Heart right ventricle (tissue), 16 donors: Measurements from ENCODE around the gene LYRM9. TPM values are rescaled to one million over a fixed set of nuclear protein-coding genes. Genes with fewer than 3 reads are reported as not detected.
"Not testable (repeated sequence)": the region's sequence is repeated elsewhere in the genome, so short reads cannot be mapped to it uniquely, and the experiment has no call there.

Experiments used
- ATAC-seq, 8 donors: fragments of 200-7000 bp; cut with Tn5 transposase; one replicate each; pipeline ENCODE4 v1.9.1; 2020; ENCODE audit warnings: mild to moderate bottlenecking in 8 of 8, moderate library complexity in 8 of 8, moderate number of reproducible peaks in 1 of 8
- DNase-seq, 2 donors: peaks; one replicate each; pipeline ENCODE4 v3.0.0-alpha.2; 2020
- H3K27ac ChIP-seq, 10 donors: fragments of 200-600 bp; sonication (generic) in 2 of 10; one replicate each; pipeline versions ENCODE4 v1.5.0 to v1.8.0; 2020 to 2022; ENCODE audit warnings: mild to moderate bottlenecking in 3 of 10
- H3K27me3 ChIP-seq, 7 donors: fragments of 200-600 bp; one replicate each; pipeline ENCODE4 v1.8.0; 2021 to 2022; ENCODE audit warnings: mild to moderate bottlenecking in 2 of 7
- H3K36me3 ChIP-seq, 9 donors: fragments of 200-600 bp; sonication (generic) in 1 of 9; one replicate each; pipeline versions ENCODE4 v1.5.0 to v1.8.0; 2020 to 2022; ENCODE audit warnings: mild to moderate bottlenecking in 2 of 9
- H3K4me1 ChIP-seq, 9 donors: fragments of 200-600 bp; sonication (generic) in 1 of 9; one replicate each; pipeline versions ENCODE4 v1.5.0 to v1.8.0; 2020 to 2022; ENCODE audit warnings: mild to moderate bottlenecking in 4 of 9
- H3K4me3 ChIP-seq, 10 donors: fragments of 200-600 bp; sonication (generic) in 2 of 10; one replicate each; pipeline versions ENCODE4 v1.5.0 to v1.8.0; 2020 to 2022; ENCODE audit warnings: mild to moderate bottlenecking in 7 of 10, moderate library complexity in 2 of 10
- H3K9me3 ChIP-seq, 11 donors: fragments of 200-600 bp in 10 of 11; sonication (generic) in 2 of 11; one replicate each; pipeline versions ENCODE4 v1.5.0 to v1.8.0; 2013 to 2022; ENCODE audit warnings: mild to moderate bottlenecking in 2 of 11, control low read depth in 1 of 11, moderate library complexity in 1 of 11
- CTCF ChIP-seq, 9 donors: fragments of 200-600 bp; sonication (generic) in 2 of 9; IDR thresholded peaks; one replicate each; pipeline versions ENCODE4 v1.5.0 to v1.8.0; 2021 to 2022; ENCODE audit warnings: antibody characterized with exemption in 9 of 9, mild to moderate bottlenecking in 5 of 9, moderate library complexity in 1 of 9
- WGBS, 2 donors: extraction: QIAGEN DNeasy Blood & Tissue Kit; methylation state at CpG; one replicate each; pipeline ENCODE4 v1.1.7; 2013; ENCODE audit warnings: inconsistent platforms in 1 of 2; 5-methylcytosine and 5-hydroxymethylcytosine counted together
- intact Hi-C, 10 donors: fragments of 100-400 bp; cut with DNase I; formaldehyde crosslinking; loops; one replicate each; pipeline versions ENCODE4 v1.11.1 to v1.14.2; 2022
- polyA plus RNA-seq, 2 donors: library from polyadenylated mRNA; stranded (reverse); fragments of 200-250 nt; gene quantifications; one replicate each; pipeline ENCODE4 v1.2.3, GENCODE V29; 2013
- total RNA-seq, 10 donors: library from RNA; stranded (reverse); fragmentation: NEBNext Ultra II Directional in 3 of 10; extraction: Animal tissue kit (Norgen Biotek cat#: 25700) in 3 of 10; gene quantifications; one replicate each; pipeline versions ENCODE4 v1.2.1 to v1.2.4, GENCODE V29; 2021 to 2023
- donor health status: Arrhythmogenic right ventricular cardiomyopathy.
- donor health status: ischemic (EF 13 %, LVEDD 7.1; RV severe dilation, severe dysfunction).
- donor health status: healthy with polysubstance abuse.
- donor health status: DM: no; HTN: yes; CAD: no.
- donor health status: DM: no; HTN: no; CAD: no.
- donor health status: ischemic (EF 25% LVEDD 6.9; RV normal size, moderate dysfunction).
- donor health status: ischemic (EF 25% LVEDD 5.7; RV mildly dilated, moderate dysfunction).
- donor health status: healthy.
- donor health status: DM: yes; HTN: yes; CAD: no.
- donor health status: Ischemic cardiomyopathy.
- donor health status: ischemic (EF 35%, LVEDD 5.7; RV mildly dilated, moderate dysfunction).
- donor health status: nonischemic (EF 11% LVEDD 7.7; RV severe dilation, severe dysfunction).
- donor health status: DM: yes; HTN: yes; CAD: no.
- donor health status: PGD.
- donor health status: ischemic (EF 29% LVEDD 5.4; RV normal size, mild dysfunction).
- donor health status: nonischemic (EF 23%, LVEDD 6.1; RV moderate dilation, normal function).

Gene LYRM9
- total and polyA plus RNA-seq, 12 donors = 4.1 to 13.3 (median 9.4) TPM

- Histone ChIP-seq H3K4me1 (no peaks in the 10 kb centered on the region), H3K4me3 (no peak overlapping the region), H3K27me3 (no peaks in the 10 kb centered on the region), H3K36me3 (no peaks in the 10 kb centered on the region), H3K9me3 (no peaks in the 10 kb centered on the region), H3K27ac (no peak overlapping the region)
- no peak for TF ChIP-seq CTCF (IDR thresholded peaks at IDR 0.05)
- DNase-seq = no peak
- intact Hi-C loops = no loop called here
- no peak for ATAC-seq
- 91 to 92% methylated on average over 3 of the region's 3 CpGs for WGBS, 2 donors
These were observed 40.1 kb downstream of the LYRM9 start for GRCh38 chr17:27853091-27853490.

- no peak for ATAC-seq
- intact Hi-C loops = loop anchor here in 1 of 10 donors (2.0 kb wide), 1 partner anchor 19 kb away; no protein-coding TSS in a partner anchor
- Histone ChIP-seq H3K4me3 (no peak overlapping the region), H3K27me3 (no peaks in the 10 kb centered on the region), H3K9me3 (no peaks in the 10 kb centered on the region), H3K27ac (no peak overlapping the region), H3K36me3 (no peaks in the 10 kb centered on the region), H3K4me1 (no peaks in the 10 kb centered on the region)
- no peak for TF ChIP-seq CTCF (IDR thresholded peaks at IDR 0.05)
- WGBS, 2 donors = 77 to 83% methylated on average over 9 of the region's 9 CpGs
- no peak for DNase-seq
These were observed 43.5 kb downstream of the LYRM9 start for GRCh38 chr17:27849474-27850185.

GRCh38 chr17:27848931-27849330 lies 44.2 kb downstream of the LYRM9 start:
- no peaks in the 10 kb centered on the region for H3K9me3 ChIP-seq
- H3K4me1 ChIP-seq = no peaks in the 10 kb centered on the region
- no peak for DNase-seq
- 94 to 95% methylated on average over 3 of the region's 3 CpGs for WGBS, 2 donors
- H3K4me3 ChIP-seq = no peak overlapping the region
- intact Hi-C loops = loop anchor here in 1 of 10 donors (2.0 kb wide), 1 partner anchor 20 kb away; no protein-coding TSS in a partner anchor
- no peaks in the 10 kb centered on the region for H3K36me3 ChIP-seq
- no peaks in the 10 kb centered on the region for H3K27me3 ChIP-seq
- H3K27ac ChIP-seq = no peak overlapping the region
- no peak for TF ChIP-seq CTCF (IDR thresholded peaks at IDR 0.05)
- no peak for ATAC-seq

GRCh38 chr17:27846808-27847307 lies 46.3 kb downstream of the LYRM9 start:
- H3K9me3 ChIP-seq, H3K27ac ChIP-seq, intact Hi-C loops, DNase-seq, H3K27me3 ChIP-seq, H3K4me3 ChIP-seq, H3K4me1 ChIP-seq, ATAC-seq, H3K36me3 ChIP-seq: not testable (repeated sequence)
- WGBS, 2 donors = 88 to 89% methylated on average over 11 of the region's 11 CpGs

GRCh38 chr17:27846042-27846655 lies 47.0 kb downstream of the LYRM9 start:
- intact Hi-C loops = no loop called here
- ATAC-seq (no peak), DNase-seq (no peak)
- Histone ChIP-seq H3K36me3 (no peaks in the 10 kb centered on the region), H3K27ac (no peak overlapping the region), H3K4me3 (peak overlapping the region in 1 of 10 donors; percentile 14), H3K27me3 (no peaks in the 10 kb centered on the region), H3K4me1 (no peaks in the 10 kb centered on the region), H3K9me3 (no peaks in the 10 kb centered on the region)
- WGBS, 2 donors = 77 to 81% methylated on average over 23 of the region's 23 CpGs
- TF ChIP-seq CTCF (IDR thresholded peaks at IDR 0.05) = no peak
